GM19438 (cell line): ENCODE results near the gene EIPR1.

Experiments used
- ATAC-seq: cut with Tn5 transposase; IDR thresholded peaks from one replicate; pipeline ENCODE4 v1.9.1; 2021; ENCODE audit warnings: low read depth; ENCODE audit not compliant: unreplicated experiment

Gene EIPR1

GRCh38 chr2:3142210-3142609 lies 235.4 kb downstream of the EIPR1 start:
- no peak for ATAC-seq

DNA sequence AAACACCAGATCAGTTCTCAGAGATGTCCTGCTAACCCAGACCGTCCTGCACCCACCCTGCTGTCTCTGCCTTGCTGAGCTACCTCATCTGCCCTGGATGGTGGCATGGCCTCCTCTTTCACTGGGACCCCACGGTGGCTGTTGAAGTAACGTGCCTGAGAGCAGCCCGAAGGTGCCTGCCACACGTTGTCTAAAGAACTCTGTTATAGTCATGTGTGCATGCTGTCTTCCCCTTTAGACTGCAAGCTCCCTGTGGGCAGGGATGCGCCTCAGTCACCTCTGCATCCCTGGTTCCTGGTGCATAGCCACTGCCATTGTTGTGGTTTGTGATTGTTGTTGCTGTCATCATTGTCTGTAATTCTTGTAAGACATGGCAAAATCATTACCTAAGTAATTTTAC lies 235.9 kb downstream of the EIPR1 start:
- ATAC-seq: no peak

- no peak for ATAC-seq
Observed at GRCh38 chr2:3139906-3140305, 237.7 kb downstream of the EIPR1 start.
